WTC11 (cell line): Measurements from ENCODE around the gene HES6. TPM values are rescaled to one million over a fixed set of nuclear protein-coding genes. Genes with fewer than 3 reads are reported as not detected.
"Not testable (repeated sequence)": the region's sequence is repeated elsewhere in the genome, so short reads cannot be mapped to it uniquely, and the experiment has no call there.

Source experiments
- ATAC-seq: fragments of 200-7000 bp; cut with Tn5 transposase; 2 replicates; pipeline ENCODE4 v1.10.0; 2021; ENCODE audit warnings: mild to moderate bottlenecking, moderate library complexity
- CTCF ChIA-PET: fragments of 300-600 bp; sonication (Branson Sonifier 250); formaldehyde crosslinking; loops from one replicate; lab custom pipeline; 2021; ENCODE audit warnings: antibody characterized with exemption; lab: Charles Lee
- POLR2A ChIA-PET: fragments of 350-600 bp; sonication (Branson Sonifier 250); formaldehyde crosslinking; loops from one replicate; lab custom pipeline; 2021; ENCODE audit warnings: antibody characterized with exemption; lab: Charles Lee
- DNase-seq: peaks from one replicate; pipeline ENCODE4 v3.0.0; 2021; ENCODE audit warnings: low spot score
- H3K27ac Mint-ChIP-seq: 2 replicates; pipeline ENCODE4 v1.8.0; 2021; ENCODE audit warnings: mixed read lengths
- H3K27me3 Mint-ChIP-seq: 2 replicates; pipeline ENCODE4 v1.8.0; 2021; ENCODE audit warnings: low read depth, mild to moderate bottlenecking, moderate library complexity, mixed read lengths
- H3K36me3 Mint-ChIP-seq: 2 replicates; pipeline ENCODE4 v1.8.0; 2021; ENCODE audit warnings: mixed read lengths
- H3K4me1 Mint-ChIP-seq: 2 replicates; pipeline ENCODE4 v1.8.0; 2022; ENCODE audit warnings: mixed read lengths
- H3K4me3 Mint-ChIP-seq: 2 replicates; pipeline ENCODE4 v1.8.0; 2021; ENCODE audit warnings: mild to moderate bottlenecking, moderate library complexity, mixed read lengths
- H3K9me3 Mint-ChIP-seq: 2 replicates; pipeline ENCODE4 v1.8.0; 2021; ENCODE audit warnings: mixed read lengths
- CREB1 ChIP-seq: sonication (generic); formaldehyde crosslinking; IDR thresholded peaks from 2 replicates; pipeline ENCODE4 v1.8.0; 2023; ENCODE audit warnings: mild to moderate bottlenecking, missing genetic modification reagents
- HMGA2 ChIP-seq: fragments of 250-450 bp; sonication (Bioruptor Pico); IDR thresholded peaks from 2 replicates; pipeline ENCODE4 v1.4.0; 2021; ENCODE audit warnings: mild to moderate bottlenecking, moderate library complexity
- HMGXB4 ChIP-seq: sonication (generic); formaldehyde crosslinking; IDR thresholded peaks from 2 replicates; pipeline ENCODE4 v1.8.1; 2023; ENCODE audit warnings: mild to moderate bottlenecking, moderate library complexity, missing genetic modification reagents
- IRF1 ChIP-seq: sonication (generic); formaldehyde crosslinking; IDR thresholded peaks from 2 replicates; pipeline ENCODE4 v1.8.0; 2023; ENCODE audit warnings: missing genetic modification reagents
- MXD4 ChIP-seq: fragments of 250-450 bp; sonication (Bioruptor Pico); IDR thresholded peaks from 2 replicates; pipeline ENCODE4 v1.8.0; 2021; ENCODE audit warnings: mild to moderate bottlenecking, moderate library complexity, borderline replicate concordance
- NR2C2 ChIP-seq: sonication (generic); formaldehyde crosslinking; IDR thresholded peaks from 2 replicates; pipeline ENCODE4 v1.8.0; 2022; ENCODE audit warnings: mild to moderate bottlenecking, missing genetic modification reagents
- NR3C1 ChIP-seq: sonication (generic); formaldehyde crosslinking; conservative IDR thresholded peaks from 2 replicates; pipeline ENCODE4 v1.8.1; 2023; ENCODE audit warnings: low read depth, mild to moderate bottlenecking, missing genetic modification reagents
- PRRX2 ChIP-seq: fragments of 250-450 bp; sonication (Bioruptor Pico); IDR thresholded peaks from 2 replicates; pipeline ENCODE4 v1.8.0; 2021; ENCODE audit warnings: mild to moderate bottlenecking
- RELA ChIP-seq: sonication (generic); formaldehyde crosslinking; IDR thresholded peaks from 2 replicates; pipeline ENCODE4 v1.8.1; 2022; ENCODE audit warnings: missing genetic modification reagents, mild to moderate bottlenecking, borderline replicate concordance
- ZNF138 ChIP-seq: sonication (generic); formaldehyde crosslinking; conservative IDR thresholded peaks from 2 replicates; pipeline ENCODE4 v1.8.1; 2022; ENCODE audit warnings: mild to moderate bottlenecking, moderate library complexity, missing genetic modification reagents
- ZNF219 ChIP-seq: sonication (generic); formaldehyde crosslinking; IDR thresholded peaks from 2 replicates; pipeline ENCODE4 v1.8.0; 2023; ENCODE audit warnings: missing genetic modification reagents, mild to moderate bottlenecking, borderline replicate concordance
- ZNF263 ChIP-seq: sonication (generic); formaldehyde crosslinking; IDR thresholded peaks from 2 replicates; pipeline ENCODE4 v1.8.1; 2022; ENCODE audit warnings: low read depth, mild to moderate bottlenecking, moderate library complexity, missing genetic modification reagents
- total RNA-seq: library from RNA; stranded (reverse); gene quantifications from 3 replicates; pipeline ENCODE4 v1.2.3, GENCODE V29; 2021
- TF ChIP-seq, protein P1 (sequence below): sonication (generic); formaldehyde crosslinking; IDR thresholded peaks from 2 replicates; pipeline ENCODE4 v1.8.0; 2022; ENCODE audit warnings: missing genetic modification reagents
- TF ChIP-seq, protein P2 (sequence below): fragments of 250-450 bp; sonication (Bioruptor Pico); IDR thresholded peaks from 2 replicates; pipeline ENCODE4 v2.1.2; 2022; ENCODE audit warnings: mild to moderate bottlenecking, moderate library complexity
- TF ChIP-seq, protein P3 (sequence below): fragments of 250-450 bp; sonication (Bioruptor Pico); IDR thresholded peaks from 2 replicates; pipeline ENCODE4 v1.8.0; 2021; ENCODE audit warnings: mild to moderate bottlenecking
- TF ChIP-seq, protein P4 (sequence below): sonication (generic); formaldehyde crosslinking; conservative IDR thresholded peaks from 2 replicates; pipeline ENCODE4 v1.8.1; 2023; ENCODE audit warnings: mild to moderate bottlenecking, low read depth, missing genetic modification reagents, moderate library complexity

The HES6 gene
- total RNA-seq, 1 experiment from 2014 or later = 52.1 TPM

GRCh38 chr2:238277695-238278094, 37.9 kb upstream of the HES6 start (continued):
- no peak for TF ChIP-seq HMGXB4 (CRISPR knock-in tag)
- TF ChIP-seq ZNF138 (CRISPR knock-in tag) = no peak
- TF ChIP-seq, all 79 proteins: peak for 0

DNA sequence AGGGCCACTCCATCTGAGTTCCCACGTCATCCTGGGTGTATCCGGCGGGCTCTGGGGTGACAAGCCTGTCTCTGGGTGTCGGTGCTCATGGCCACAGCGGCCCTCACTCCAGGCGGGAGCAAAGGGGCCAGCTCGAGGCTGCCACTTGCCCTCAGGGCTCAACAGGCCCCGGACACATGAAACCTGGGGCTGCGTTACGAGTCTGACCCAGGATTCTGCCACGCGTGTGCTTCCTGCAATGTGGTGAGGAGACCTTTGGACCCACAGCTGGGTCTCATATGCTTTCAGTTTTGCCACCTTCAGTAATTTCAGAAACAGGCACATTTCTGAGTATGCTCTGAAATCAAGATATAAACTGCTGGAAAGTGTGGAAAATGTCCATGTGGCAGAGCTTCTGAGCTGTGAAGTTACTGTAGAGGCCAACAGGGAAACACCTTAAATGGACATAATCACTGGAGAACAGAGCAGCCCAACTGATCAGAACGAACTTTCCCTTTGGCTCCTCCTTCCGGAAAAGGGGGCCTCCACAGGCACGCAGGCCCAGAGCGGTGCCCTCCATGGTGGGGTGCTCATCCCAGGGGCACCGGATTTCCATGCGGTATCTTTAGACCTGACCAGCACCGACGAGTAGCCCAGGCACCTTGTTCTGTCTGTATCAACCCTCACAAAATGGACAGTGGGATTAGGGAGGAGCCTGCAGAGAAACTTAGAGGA, 34.5 kb upstream of the HES6 start:
- ATAC-seq (no peak), DNase-seq (no peak)
- Mint-ChIP-seq H3K27me3 (no peaks in the 10 kb centered on the region), H3K4me1 (peaks cover 4% of the 10 kb centered on the region; the same call in 1 of the 2 replicates), H3K27ac (no peak overlapping the region), H3K36me3 (no peaks in the 10 kb centered on the region; the same call in none of the 2 replicates), H3K4me3 (no peak overlapping the region), H3K9me3 (no peaks in the 10 kb centered on the region)
- ChIA-PET CTCF (interaction anchor here (7.0 kb wide), 1 partner anchor 10 kb away, joined by 79 read pairs; no protein-coding TSS in a partner anchor), POLR2A (no interaction called here)
- TF ChIP-seq IRF1 (CRISPR knock-in tag) (no peak), ZNF263 (CRISPR knock-in tag) (no peak), NR3C1 (CRISPR knock-in tag) (no peak), CREB1 (CRISPR knock-in tag) (no peak), MXD4 (no peak), PRRX2 (CRISPR knock-in tag) (no peak), HMGA2 (CRISPR knock-in tag) (no peak), NR2C2 (CRISPR knock-in tag) (no peak), RELA (no peak), ZNF219 (no peak)
- TF ChIP-seq, protein P1, sequence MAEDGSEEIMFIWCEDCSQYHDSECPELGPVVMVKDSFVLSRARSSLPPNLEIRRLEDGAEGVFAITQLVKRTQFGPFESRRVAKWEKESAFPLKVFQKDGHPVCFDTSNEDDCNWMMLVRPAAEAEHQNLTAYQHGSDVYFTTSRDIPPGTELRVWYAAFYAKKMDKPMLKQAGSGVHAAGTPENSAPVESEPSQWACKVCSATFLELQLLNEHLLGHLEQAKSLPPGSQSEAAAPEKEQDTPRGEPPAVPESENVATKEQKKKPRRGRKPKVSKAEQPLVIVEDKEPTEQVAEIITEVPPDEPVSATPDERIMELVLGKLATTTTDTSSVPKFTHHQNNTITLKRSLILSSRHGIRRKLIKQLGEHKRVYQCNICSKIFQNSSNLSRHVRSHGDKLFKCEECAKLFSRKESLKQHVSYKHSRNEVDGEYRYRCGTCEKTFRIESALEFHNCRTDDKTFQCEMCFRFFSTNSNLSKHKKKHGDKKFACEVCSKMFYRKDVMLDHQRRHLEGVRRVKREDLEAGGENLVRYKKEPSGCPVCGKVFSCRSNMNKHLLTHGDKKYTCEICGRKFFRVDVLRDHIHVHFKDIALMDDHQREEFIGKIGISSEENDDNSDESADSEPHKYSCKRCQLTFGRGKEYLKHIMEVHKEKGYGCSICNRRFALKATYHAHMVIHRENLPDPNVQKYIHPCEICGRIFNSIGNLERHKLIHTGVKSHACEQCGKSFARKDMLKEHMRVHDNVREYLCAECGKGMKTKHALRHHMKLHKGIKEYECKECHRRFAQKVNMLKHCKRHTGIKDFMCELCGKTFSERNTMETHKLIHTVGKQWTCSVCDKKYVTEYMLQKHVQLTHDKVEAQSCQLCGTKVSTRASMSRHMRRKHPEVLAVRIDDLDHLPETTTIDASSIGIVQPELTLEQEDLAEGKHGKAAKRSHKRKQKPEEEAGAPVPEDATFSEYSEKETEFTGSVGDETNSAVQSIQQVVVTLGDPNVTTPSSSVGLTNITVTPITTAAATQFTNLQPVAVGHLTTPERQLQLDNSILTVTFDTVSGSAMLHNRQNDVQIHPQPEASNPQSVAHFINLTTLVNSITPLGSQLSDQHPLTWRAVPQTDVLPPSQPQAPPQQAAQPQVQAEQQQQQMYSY (CRISPR knock-in tag) = no peak
- TF ChIP-seq, protein P2, sequence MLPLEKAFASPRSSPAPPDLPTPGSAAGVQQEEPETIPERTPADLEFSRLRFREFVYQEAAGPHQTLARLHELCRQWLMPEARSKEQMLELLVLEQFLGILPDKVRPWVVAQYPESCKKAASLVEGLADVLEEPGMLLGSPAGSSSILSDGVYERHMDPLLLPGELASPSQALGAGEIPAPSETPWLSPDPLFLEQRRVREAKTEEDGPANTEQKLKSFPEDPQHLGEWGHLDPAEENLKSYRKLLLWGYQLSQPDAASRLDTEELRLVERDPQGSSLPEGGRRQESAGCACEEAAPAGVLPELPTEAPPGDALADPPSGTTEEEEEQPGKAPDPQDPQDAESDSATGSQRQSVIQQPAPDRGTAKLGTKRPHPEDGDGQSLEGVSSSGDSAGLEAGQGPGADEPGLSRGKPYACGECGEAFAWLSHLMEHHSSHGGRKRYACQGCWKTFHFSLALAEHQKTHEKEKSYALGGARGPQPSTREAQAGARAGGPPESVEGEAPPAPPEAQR (CRISPR knock-in tag) = no peak
- TF ChIP-seq, protein P3, sequence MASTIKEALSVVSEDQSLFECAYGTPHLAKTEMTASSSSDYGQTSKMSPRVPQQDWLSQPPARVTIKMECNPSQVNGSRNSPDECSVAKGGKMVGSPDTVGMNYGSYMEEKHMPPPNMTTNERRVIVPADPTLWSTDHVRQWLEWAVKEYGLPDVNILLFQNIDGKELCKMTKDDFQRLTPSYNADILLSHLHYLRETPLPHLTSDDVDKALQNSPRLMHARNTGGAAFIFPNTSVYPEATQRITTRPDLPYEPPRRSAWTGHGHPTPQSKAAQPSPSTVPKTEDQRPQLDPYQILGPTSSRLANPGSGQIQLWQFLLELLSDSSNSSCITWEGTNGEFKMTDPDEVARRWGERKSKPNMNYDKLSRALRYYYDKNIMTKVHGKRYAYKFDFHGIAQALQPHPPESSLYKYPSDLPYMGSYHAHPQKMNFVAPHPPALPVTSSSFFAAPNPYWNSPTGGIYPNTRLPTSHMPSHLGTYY (CRISPR knock-in tag) = no peak
- TF ChIP-seq, protein P4, sequence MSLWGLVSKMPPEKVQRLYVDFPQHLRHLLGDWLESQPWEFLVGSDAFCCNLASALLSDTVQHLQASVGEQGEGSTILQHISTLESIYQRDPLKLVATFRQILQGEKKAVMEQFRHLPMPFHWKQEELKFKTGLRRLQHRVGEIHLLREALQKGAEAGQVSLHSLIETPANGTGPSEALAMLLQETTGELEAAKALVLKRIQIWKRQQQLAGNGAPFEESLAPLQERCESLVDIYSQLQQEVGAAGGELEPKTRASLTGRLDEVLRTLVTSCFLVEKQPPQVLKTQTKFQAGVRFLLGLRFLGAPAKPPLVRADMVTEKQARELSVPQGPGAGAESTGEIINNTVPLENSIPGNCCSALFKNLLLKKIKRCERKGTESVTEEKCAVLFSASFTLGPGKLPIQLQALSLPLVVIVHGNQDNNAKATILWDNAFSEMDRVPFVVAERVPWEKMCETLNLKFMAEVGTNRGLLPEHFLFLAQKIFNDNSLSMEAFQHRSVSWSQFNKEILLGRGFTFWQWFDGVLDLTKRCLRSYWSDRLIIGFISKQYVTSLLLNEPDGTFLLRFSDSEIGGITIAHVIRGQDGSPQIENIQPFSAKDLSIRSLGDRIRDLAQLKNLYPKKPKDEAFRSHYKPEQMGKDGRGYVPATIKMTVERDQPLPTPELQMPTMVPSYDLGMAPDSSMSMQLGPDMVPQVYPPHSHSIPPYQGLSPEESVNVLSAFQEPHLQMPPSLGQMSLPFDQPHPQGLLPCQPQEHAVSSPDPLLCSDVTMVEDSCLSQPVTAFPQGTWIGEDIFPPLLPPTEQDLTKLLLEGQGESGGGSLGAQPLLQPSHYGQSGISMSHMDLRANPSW = no peak

DNA sequence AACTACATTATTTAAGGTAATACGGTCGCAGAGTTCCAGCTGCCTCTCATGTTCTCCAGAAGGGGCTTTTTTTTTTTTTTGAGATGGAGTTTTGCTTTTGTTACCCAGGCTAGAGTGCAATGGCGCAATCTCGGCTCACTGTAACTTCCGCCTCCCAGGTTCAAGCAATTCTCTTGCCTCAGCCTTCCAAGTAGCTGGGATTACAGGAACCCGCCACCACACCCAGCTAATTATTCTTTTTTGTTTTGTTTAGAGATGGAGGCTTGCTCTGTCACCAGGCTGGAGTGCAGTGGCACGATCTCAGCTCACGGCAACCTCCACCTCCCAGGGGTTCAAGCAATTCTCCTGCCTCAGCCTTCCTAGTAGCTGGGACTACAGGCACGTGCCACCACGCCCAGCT, 33.6 kb upstream of the HES6 start:
- H3K27ac Mint-ChIP-seq, H3K27me3 Mint-ChIP-seq, H3K4me3 Mint-ChIP-seq, DNase-seq, H3K36me3 Mint-ChIP-seq, H3K4me1 Mint-ChIP-seq, POLR2A ChIA-PET, H3K9me3 Mint-ChIP-seq, ATAC-seq: not testable (repeated sequence)
- CTCF ChIA-PET = interaction anchor here (1.5 to 7.0 kb wide), 2 partner anchors 9 to 17 kb away, joined by 4 to 79 read pairs; no protein-coding TSS in a partner anchor
